SKM-1 (cell line): ENCODE measurements around the gene FRMD6.
"Not testable (repeated sequence)": the region's sequence is repeated elsewhere in the genome, so short reads cannot be mapped to it uniquely, and the experiment has no call there.

Source experiments
- DNase-seq: peaks from one replicate; lab custom pipeline; 2025; ENCODE audit not compliant: unreplicated experiment; lab: John Stamatoyannopoulos, UW

The FRMD6 gene

GRCh38 chr14:51717766-51718165, 66.1 kb downstream of the FRMD6 start:
- no peak for DNase-seq

- DNase-seq, result no peak
Measured at GRCh38 chr14:51719955-51720354, 68.2 kb downstream of the FRMD6 start.

GRCh38 chr14:51723990-51724389, 72.3 kb downstream of the FRMD6 start:
- no peak for DNase-seq

GRCh38 chr14:51724650-51725049, 72.9 kb downstream of the FRMD6 start:
- no peak for DNase-seq

GRCh38 chr14:51725061-51725460, 73.4 kb downstream of the FRMD6 start:
- DNase-seq, result no peak

GRCh38 chr14:51726166-51726899, 74.6 kb downstream of the FRMD6 start:
- DNase-seq, result no peak

- DNase-seq, result no peak
Measured at GRCh38 chr14:51727526-51727925, 75.8 kb downstream of the FRMD6 start.

- no peak for DNase-seq
Measured at GRCh38 chr14:51730098-51730497, 78.4 kb downstream of the FRMD6 start.

- no peak for DNase-seq
Measured at GRCh38 chr14:51730684-51731083, 79.0 kb downstream of the FRMD6 start.

- DNase-seq, result no peak
Measured at GRCh38 chr14:51732494-51733112, 80.9 kb downstream of the FRMD6 start.

- DNase-seq, result no peak
Measured at GRCh38 chr14:51733147-51733546, 81.4 kb downstream of the FRMD6 start.

- DNase-seq, result no peak
Measured at GRCh38 chr14:51735851-51736250, 84.1 kb downstream of the FRMD6 start.

GRCh38 chr14:51738754-51739153, 87.0 kb downstream of the FRMD6 start:
- no peak for DNase-seq

- no peak for DNase-seq
Measured at GRCh38 chr14:51743588-51744000, 91.9 kb downstream of the FRMD6 start.

- no peak for DNase-seq
Measured at GRCh38 chr14:51744372-51745130, 92.8 kb downstream of the FRMD6 start.

- DNase-seq, result not testable (repeated sequence)
Measured at GRCh38 chr14:51746823-51747222, 95.1 kb downstream of the FRMD6 start.

- DNase-seq, result no peak
Measured at GRCh38 chr14:51750542-51750941, 98.8 kb downstream of the FRMD6 start.

GRCh38 chr14:51751611-51752345, 100.1 kb downstream of the FRMD6 start:
- DNase-seq, result not testable (repeated sequence)

- DNase-seq, result not testable (repeated sequence)
Measured at GRCh38 chr14:51757756-51758155, 106.0 kb downstream of the FRMD6 start.

GRCh38 chr14:51759950-51760349, 108.2 kb downstream of the FRMD6 start:
- DNase-seq, result no peak

GRCh38 chr14:51765726-51766125, 114.0 kb downstream of the FRMD6 start:
- not testable (repeated sequence) for DNase-seq
